H1 (cell line): Measurements from ENCODE around the gene UNC93A. TPM values are rescaled to one million over a fixed set of nuclear protein-coding genes. Genes with fewer than 3 reads are reported as not detected.

Source experiments
- NANOG ChIP-seq: IDR thresholded peaks from 2 replicates; pipeline ENCODE4 v1.6.1; 2011; ENCODE audit warnings: low read length, low read depth, mild to moderate bottlenecking, inconsistent platforms; ENCODE audit not compliant: insufficient read depth, poor library complexity, severe bottlenecking
- POU5F1 ChIP-seq: IDR thresholded peaks from 2 replicates; pipeline ENCODE4 v1.6.1; 2011; ENCODE audit warnings: low read depth, mild to moderate bottlenecking, low read length, moderate library complexity
- polyA plus RNA-seq, 7 experiments: library from polyadenylated mRNA; depleted of rRNA in 3 of 7; stranded (reverse) in 5 of 7; unstranded in 2 of 7; fragments of >200 nt in 5 of 7; fragments of 200-250 nt in 2 of 7; gene quantifications; 1 replicate in 5 of 7; 2 replicates in 1 of 7; 4 replicates in 1 of 7; pipeline versions ENCODE4 v1.2.1 to v1.2.3, GENCODE V29; 2011 to 2013; ENCODE audit warnings: missing spikeins in 2 of 7, mixed read lengths in 2 of 7
- total RNA-seq: library from RNA; stranded (reverse); fragmentation: NEBNext Ultra II Directional; extraction: Animal tissue kit (Norgen Biotek cat#: 25700); gene quantifications from 2 replicates; pipeline ENCODE4 v1.2.1, GENCODE V29; 2021
- TF ChIP-seq, protein P1 (sequence below): IDR thresholded peaks from 2 replicates; pipeline ENCODE4 v1.6.1; 2012; ENCODE audit warnings: low read length, inconsistent platforms
- TF ChIP-seq, protein P2 (sequence below): fragments of 300-600 bp; sonication (generic); IDR thresholded peaks from 2 replicates; pipeline ENCODE4 v1.7.1; 2012; ENCODE audit warnings: low read length, moderate library complexity, mild to moderate bottlenecking, inconsistent platforms; ENCODE audit not compliant: insufficient replicate concordance
- TF ChIP-seq, protein P3 (sequence below), 3 experiments: IDR thresholded peaks; 1 replicate in 2 of 3; 2 replicates in 1 of 3; pipeline versions ENCODE4 v1.5.1 to v1.6.1; 2011; ENCODE audit warnings: low read length in 3 of 3, mild to moderate bottlenecking in 3 of 3, inconsistent platforms in 2 of 3, low read depth in 1 of 3, moderate library complexity in 1 of 3; ENCODE audit not compliant: insufficient read depth in 1 of 3; ENCODE audit errors: control extremely low read depth in 1 of 3

The UNC93A gene
- total and polyA plus RNA-seq, 2 of the 8 experiments (the other 6 are each of a cell fraction or from before 2014, with no cell fraction given) = 0.39 TPM; not detected in 1

DNA sequence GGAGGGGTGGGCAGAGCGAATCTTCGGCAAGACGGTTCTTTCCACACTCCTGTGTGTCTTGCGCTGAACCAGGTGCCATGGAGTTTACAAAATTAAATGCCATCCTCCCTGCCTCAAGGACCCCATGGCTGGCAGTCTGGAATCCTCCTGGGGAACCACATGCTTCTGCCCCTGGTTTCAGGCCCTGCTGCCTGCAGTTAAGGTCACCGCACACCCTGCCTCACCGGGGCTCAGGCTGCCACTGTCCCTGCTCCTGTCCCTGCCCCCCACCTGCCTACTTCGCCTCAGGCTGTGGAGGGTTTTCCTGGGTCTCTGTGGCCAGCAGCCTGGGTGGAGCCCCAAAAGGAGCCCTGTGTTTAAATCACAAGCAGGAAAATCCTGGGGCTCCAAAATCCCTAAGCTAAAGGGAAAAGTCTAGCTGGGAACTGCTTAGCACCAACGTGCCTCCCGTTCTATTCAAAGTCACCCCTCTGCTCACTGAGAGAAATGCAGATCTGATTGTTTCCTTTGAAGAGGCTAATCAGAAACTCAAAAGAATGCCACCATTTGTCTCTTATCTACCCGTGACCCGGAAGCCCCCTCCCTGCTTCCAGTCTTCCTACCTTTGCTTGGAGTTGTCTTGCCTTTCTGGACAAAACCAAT, 23.2 kb downstream of the UNC93A start (continued):
- TF ChIP-seq, protein P1, sequence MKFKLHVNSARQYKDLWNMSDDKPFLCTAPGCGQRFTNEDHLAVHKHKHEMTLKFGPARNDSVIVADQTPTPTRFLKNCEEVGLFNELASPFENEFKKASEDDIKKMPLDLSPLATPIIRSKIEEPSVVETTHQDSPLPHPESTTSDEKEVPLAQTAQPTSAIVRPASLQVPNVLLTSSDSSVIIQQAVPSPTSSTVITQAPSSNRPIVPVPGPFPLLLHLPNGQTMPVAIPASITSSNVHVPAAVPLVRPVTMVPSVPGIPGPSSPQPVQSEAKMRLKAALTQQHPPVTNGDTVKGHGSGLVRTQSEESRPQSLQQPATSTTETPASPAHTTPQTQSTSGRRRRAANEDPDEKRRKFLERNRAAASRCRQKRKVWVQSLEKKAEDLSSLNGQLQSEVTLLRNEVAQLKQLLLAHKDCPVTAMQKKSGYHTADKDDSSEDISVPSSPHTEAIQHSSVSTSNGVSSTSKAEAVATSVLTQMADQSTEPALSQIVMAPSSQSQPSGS = no peak
- TF ChIP-seq NANOG (peak; percentile 81), POU5F1 (no peak)
- TF ChIP-seq, protein P2, sequence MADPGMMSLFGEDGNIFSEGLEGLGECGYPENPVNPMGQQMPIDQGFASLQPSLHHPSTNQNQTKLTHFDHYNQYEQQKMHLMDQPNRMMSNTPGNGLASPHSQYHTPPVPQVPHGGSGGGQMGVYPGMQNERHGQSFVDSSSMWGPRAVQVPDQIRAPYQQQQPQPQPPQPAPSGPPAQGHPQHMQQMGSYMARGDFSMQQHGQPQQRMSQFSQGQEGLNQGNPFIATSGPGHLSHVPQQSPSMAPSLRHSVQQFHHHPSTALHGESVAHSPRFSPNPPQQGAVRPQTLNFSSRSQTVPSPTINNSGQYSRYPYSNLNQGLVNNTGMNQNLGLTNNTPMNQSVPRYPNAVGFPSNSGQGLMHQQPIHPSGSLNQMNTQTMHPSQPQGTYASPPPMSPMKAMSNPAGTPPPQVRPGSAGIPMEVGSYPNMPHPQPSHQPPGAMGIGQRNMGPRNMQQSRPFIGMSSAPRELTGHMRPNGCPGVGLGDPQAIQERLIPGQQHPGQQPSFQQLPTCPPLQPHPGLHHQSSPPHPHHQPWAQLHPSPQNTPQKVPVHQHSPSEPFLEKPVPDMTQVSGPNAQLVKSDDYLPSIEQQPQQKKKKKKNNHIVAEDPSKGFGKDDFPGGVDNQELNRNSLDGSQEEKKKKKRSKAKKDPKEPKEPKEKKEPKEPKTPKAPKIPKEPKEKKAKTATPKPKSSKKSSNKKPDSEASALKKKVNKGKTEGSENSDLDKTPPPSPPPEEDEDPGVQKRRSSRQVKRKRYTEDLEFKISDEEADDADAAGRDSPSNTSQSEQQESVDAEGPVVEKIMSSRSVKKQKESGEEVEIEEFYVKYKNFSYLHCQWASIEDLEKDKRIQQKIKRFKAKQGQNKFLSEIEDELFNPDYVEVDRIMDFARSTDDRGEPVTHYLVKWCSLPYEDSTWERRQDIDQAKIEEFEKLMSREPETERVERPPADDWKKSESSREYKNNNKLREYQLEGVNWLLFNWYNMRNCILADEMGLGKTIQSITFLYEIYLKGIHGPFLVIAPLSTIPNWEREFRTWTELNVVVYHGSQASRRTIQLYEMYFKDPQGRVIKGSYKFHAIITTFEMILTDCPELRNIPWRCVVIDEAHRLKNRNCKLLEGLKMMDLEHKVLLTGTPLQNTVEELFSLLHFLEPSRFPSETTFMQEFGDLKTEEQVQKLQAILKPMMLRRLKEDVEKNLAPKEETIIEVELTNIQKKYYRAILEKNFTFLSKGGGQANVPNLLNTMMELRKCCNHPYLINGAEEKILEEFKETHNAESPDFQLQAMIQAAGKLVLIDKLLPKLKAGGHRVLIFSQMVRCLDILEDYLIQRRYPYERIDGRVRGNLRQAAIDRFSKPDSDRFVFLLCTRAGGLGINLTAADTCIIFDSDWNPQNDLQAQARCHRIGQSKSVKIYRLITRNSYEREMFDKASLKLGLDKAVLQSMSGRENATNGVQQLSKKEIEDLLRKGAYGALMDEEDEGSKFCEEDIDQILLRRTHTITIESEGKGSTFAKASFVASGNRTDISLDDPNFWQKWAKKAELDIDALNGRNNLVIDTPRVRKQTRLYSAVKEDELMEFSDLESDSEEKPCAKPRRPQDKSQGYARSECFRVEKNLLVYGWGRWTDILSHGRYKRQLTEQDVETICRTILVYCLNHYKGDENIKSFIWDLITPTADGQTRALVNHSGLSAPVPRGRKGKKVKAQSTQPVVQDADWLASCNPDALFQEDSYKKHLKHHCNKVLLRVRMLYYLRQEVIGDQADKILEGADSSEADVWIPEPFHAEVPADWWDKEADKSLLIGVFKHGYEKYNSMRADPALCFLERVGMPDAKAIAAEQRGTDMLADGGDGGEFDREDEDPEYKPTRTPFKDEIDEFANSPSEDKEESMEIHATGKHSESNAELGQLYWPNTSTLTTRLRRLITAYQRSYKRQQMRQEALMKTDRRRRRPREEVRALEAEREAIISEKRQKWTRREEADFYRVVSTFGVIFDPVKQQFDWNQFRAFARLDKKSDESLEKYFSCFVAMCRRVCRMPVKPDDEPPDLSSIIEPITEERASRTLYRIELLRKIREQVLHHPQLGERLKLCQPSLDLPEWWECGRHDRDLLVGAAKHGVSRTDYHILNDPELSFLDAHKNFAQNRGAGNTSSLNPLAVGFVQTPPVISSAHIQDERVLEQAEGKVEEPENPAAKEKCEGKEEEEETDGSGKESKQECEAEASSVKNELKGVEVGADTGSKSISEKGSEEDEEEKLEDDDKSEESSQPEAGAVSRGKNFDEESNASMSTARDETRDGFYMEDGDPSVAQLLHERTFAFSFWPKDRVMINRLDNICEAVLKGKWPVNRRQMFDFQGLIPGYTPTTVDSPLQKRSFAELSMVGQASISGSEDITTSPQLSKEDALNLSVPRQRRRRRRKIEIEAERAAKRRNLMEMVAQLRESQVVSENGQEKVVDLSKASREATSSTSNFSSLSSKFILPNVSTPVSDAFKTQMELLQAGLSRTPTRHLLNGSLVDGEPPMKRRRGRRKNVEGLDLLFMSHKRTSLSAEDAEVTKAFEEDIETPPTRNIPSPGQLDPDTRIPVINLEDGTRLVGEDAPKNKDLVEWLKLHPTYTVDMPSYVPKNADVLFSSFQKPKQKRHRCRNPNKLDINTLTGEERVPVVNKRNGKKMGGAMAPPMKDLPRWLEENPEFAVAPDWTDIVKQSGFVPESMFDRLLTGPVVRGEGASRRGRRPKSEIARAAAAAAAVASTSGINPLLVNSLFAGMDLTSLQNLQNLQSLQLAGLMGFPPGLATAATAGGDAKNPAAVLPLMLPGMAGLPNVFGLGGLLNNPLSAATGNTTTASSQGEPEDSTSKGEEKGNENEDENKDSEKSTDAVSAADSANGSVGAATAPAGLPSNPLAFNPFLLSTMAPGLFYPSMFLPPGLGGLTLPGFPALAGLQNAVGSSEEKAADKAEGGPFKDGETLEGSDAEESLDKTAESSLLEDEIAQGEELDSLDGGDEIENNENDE = no peak
- TF ChIP-seq, protein P3, sequence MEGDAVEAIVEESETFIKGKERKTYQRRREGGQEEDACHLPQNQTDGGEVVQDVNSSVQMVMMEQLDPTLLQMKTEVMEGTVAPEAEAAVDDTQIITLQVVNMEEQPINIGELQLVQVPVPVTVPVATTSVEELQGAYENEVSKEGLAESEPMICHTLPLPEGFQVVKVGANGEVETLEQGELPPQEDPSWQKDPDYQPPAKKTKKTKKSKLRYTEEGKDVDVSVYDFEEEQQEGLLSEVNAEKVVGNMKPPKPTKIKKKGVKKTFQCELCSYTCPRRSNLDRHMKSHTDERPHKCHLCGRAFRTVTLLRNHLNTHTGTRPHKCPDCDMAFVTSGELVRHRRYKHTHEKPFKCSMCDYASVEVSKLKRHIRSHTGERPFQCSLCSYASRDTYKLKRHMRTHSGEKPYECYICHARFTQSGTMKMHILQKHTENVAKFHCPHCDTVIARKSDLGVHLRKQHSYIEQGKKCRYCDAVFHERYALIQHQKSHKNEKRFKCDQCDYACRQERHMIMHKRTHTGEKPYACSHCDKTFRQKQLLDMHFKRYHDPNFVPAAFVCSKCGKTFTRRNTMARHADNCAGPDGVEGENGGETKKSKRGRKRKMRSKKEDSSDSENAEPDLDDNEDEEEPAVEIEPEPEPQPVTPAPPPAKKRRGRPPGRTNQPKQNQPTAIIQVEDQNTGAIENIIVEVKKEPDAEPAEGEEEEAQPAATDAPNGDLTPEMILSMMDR (IDR thresholded peaks at IDR 0.05; ENCODE audit: control extremely low read depth in 1 of 3, insufficient read depth in 1 of 3, low read depth in 1 of 3, low read length in 3 of 3) = no peak
